ENCODE data around the gene SHROOM2. TPM values are rescaled to one million over a fixed set of nuclear protein-coding genes. Genes with fewer than 3 reads are reported as not detected.
A peak's percentile ranks its signal among the peaks of the same experiment; 100 is the strongest.

Gene SHROOM2
- total and polyA plus RNA-seq, 2 of the 4 experiments (the other 2 are of a cell fraction) = 8.1 to 14.2 TPM

DNA sequence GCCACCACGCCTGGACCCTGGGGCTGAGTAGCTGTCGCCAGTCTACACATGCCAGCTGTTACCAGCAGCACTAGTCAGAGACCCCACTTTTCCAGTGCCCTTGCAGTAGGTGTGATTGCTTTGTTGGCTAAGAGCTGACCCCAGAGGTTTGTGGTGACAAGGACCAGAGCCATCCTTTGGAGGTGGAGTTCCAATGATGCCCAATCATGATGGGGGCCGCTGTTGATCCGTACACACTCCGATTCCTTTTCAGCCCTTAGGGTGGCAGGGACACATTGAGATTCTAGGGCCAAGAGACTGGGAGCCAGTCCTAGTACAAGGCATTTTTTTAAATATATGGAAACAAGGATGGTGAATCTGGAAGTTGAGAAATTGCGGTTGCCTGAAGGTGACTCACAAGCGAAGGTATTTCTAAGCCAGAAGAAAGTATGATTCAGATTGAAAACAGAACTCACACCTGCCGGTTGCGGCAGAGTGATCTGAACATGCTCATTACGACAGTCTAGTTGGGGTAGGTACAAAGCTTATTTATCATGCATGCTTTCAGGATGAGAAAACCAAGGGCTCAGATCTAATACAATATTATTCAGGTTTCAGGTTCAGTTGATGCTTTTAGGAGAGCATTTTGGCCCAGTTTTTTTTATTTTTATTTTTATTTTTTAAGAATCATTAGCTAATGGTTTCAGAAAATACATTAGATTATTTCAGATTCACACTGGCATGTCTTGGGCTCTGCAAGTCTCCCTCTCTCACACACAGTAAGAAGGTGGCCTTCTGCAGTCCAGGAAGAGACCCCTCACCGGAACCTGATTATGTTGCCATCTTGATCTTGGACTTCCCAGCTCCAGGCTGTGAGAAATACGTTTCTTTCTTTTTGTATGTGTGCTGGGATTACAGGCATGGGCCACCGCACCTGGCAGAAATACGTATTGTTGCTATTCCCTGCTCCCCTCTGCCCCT lies 43.4 kb downstream of the SHROOM2 start:
- POLR2A ChIA-PET (ENCODE audit: unreplicated experiment) = no interaction called here
- H3K79me1 ChIP-seq (ENCODE audit: low read depth in 1 of 2, low read length in 2 of 2) = no peaks in the 10 kb centered on the region
- 0 out of 2 replicates have a peak overlapping the region, but pooled peaks have one; percentile 12 for H2BK20ac ChIP-seq (ENCODE audit: low read depth, low read length)
- H3K27me3 ChIP-seq (ENCODE audit: control insufficient read depth, insufficient read depth, low read length) = no peaks in the 10 kb centered on the region
- no peaks in the 10 kb centered on the region for H3K36me3 ChIP-seq (ENCODE audit: control insufficient read depth, insufficient read depth, low read length)
- ATAC-seq (ENCODE audit: low read depth) (peak; percentile 33; the same call in 1 of the 2 replicates), DNase-seq (peak; percentile 82)
- BruUV-seq (replicated peaks) = no TSS peak
- H3K14ac ChIP-seq (replicated peaks; ENCODE audit: low read depth, low read length) = no peak overlapping the region
- H3K56ac ChIP-seq (ENCODE audit: extremely low read depth, insufficient read depth, low read length) = no peak overlapping the region
- no peak overlapping the region for H2BK120ac ChIP-seq (ENCODE audit: low read depth, low read length)
- H4K91ac ChIP-seq (ENCODE audit: insufficient read depth, low read depth, low read length) = no peak overlapping the region
- no peak overlapping the region for H3K4ac ChIP-seq (ENCODE audit: low read depth, low read length)
- H4K20me1 ChIP-seq (ENCODE audit: insufficient read depth, low read length) = no peaks in the 10 kb centered on the region
- H3K4me1 ChIP-seq (ENCODE audit: control insufficient read depth, insufficient read depth, low read length) = peaks cover 9% of the 10 kb centered on the region; the same call in 1 of the 2 replicates
- no peak overlapping the region; the same call in 1 of the 2 replicates for H2AK5ac ChIP-seq (ENCODE audit: low read depth, low read length)
- no peak overlapping the region for H2AK9ac ChIP-seq (replicated peaks; ENCODE audit: low read depth, low read length, poor library complexity)
- no peak overlapping the region for H2AFZ ChIP-seq (replicated peaks; ENCODE audit: low read length, poor library complexity)
- intact Hi-C loops (cut with micrococcal nuclease) (no loop called here), in situ Hi-C loops (cut with MboI; ENCODE audit: low sequenced_read_pairs) (no loop called here), dilution Hi-C loops (cut with HindIII; ENCODE audit: low sequenced_read_pairs, unreplicated experiment) (no loop called here)
- no peaks in the 10 kb centered on the region for H3K9me1 ChIP-seq (ENCODE audit: insufficient read depth, low read length)
- no peak overlapping the region for H2BK15ac ChIP-seq (ENCODE audit: low read depth, low read length)
- no peak overlapping the region for H3K4me2 ChIP-seq (ENCODE audit: low read depth, low read length)
- H3K4me3 ChIP-seq (ENCODE audit: insufficient read depth, low read depth, low read length) = no peak overlapping the region
- TF ChIP-seq POLR2A (IDR thresholded peaks at IDR 0.05; ENCODE audit: low read depth, low read length) = no peak
- TF ChIP-seq SMC3 (IDR thresholded peaks at IDR 0.05; ENCODE audit: low read depth, low read length) = no peak
- no peak for TF ChIP-seq MAFK (IDR thresholded peaks at IDR 0.05; ENCODE audit: low read depth, low read length)
- peak; percentile 51; the same call in 1 of the 2 replicates for TF ChIP-seq CEBPB (IDR thresholded peaks at IDR 0.05; ENCODE audit: low read depth, low read length)
- TF ChIP-seq, protein P1, sequence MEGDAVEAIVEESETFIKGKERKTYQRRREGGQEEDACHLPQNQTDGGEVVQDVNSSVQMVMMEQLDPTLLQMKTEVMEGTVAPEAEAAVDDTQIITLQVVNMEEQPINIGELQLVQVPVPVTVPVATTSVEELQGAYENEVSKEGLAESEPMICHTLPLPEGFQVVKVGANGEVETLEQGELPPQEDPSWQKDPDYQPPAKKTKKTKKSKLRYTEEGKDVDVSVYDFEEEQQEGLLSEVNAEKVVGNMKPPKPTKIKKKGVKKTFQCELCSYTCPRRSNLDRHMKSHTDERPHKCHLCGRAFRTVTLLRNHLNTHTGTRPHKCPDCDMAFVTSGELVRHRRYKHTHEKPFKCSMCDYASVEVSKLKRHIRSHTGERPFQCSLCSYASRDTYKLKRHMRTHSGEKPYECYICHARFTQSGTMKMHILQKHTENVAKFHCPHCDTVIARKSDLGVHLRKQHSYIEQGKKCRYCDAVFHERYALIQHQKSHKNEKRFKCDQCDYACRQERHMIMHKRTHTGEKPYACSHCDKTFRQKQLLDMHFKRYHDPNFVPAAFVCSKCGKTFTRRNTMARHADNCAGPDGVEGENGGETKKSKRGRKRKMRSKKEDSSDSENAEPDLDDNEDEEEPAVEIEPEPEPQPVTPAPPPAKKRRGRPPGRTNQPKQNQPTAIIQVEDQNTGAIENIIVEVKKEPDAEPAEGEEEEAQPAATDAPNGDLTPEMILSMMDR (conservative IDR thresholded peaks at IDR 0.05; ENCODE audit: low read depth, low read length) = no peak
- TF ChIP-seq MXI1 (IDR thresholded peaks at IDR 0.05; ENCODE audit: borderline replicate concordance, low read depth, low read length) = no peak
- TF ChIP-seq RAD21 (IDR thresholded peaks at IDR 0.05; ENCODE audit: low read length) = no peak
- TF ChIP-seq, protein P2, sequence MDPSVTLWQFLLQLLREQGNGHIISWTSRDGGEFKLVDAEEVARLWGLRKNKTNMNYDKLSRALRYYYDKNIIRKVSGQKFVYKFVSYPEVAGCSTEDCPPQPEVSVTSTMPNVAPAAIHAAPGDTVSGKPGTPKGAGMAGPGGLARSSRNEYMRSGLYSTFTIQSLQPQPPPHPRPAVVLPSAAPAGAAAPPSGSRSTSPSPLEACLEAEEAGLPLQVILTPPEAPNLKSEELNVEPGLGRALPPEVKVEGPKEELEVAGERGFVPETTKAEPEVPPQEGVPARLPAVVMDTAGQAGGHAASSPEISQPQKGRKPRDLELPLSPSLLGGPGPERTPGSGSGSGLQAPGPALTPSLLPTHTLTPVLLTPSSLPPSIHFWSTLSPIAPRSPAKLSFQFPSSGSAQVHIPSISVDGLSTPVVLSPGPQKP (IDR thresholded peaks at IDR 0.05; ENCODE audit: borderline replicate concordance, low read depth, low read length) = no peak
- TF ChIP-seq NFE2L2 (IDR thresholded peaks at IDR 0.05; ENCODE audit: low read depth, low read length) = no peak
- TF ChIP-seq FOS (IDR thresholded peaks at IDR 0.05; ENCODE audit: low read depth, low read length) = 0 out of 2 replicates have a peak, but pooled peaks have one; percentile 3
- no peak for TF ChIP-seq MAZ (IDR thresholded peaks at IDR 0.05; ENCODE audit: borderline replicate concordance, low read depth, low read length)
- TF ChIP-seq, protein P3, sequence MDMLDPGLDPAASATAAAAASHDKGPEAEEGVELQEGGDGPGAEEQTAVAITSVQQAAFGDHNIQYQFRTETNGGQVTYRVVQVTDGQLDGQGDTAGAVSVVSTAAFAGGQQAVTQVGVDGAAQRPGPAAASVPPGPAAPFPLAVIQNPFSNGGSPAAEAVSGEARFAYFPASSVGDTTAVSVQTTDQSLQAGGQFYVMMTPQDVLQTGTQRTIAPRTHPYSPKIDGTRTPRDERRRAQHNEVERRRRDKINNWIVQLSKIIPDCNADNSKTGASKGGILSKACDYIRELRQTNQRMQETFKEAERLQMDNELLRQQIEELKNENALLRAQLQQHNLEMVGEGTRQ (IDR thresholded peaks at IDR 0.05; ENCODE audit: low read depth, low read length) = no peak
- no peak for TF ChIP-seq RCOR1 (IDR thresholded peaks at IDR 0.05; ENCODE audit: insufficient replicate concordance, low read length)
- CTCF ChIA-PET = no interaction called here
- no peak overlapping the region for H3K27ac ChIP-seq (ENCODE audit: insufficient read depth, low read length)
- no peak overlapping the region for H4K5ac ChIP-seq (ENCODE audit: low read depth, low read length)
- no peak overlapping the region for H2BK5ac ChIP-seq (ENCODE audit: low read depth, low read length, poor library complexity, severe bottlenecking)
- H3K23ac ChIP-seq (ENCODE audit: low read depth, low read length) = no peak overlapping the region
- no peak overlapping the region for H4K8ac ChIP-seq (ENCODE audit: low read depth in 2 of 2, low read length in 2 of 2)
- no peak overlapping the region for H3K9ac ChIP-seq (ENCODE audit: low read depth, low read length)
- H3K9me3 ChIP-seq (ENCODE audit: control insufficient read depth, insufficient read depth, low read length) = peaks cover 2% of the 10 kb centered on the region
- H3K18ac ChIP-seq (ENCODE audit: low read depth, low read length) = no peak overlapping the region
- WGBS, 2 experiments (ENCODE audit: extremely low coverage in 2 of 2, insufficient read length in 1 of 2) = 65% methylated on average over 4 of the region's 14 CpGs; no CpG with 5 or more reads in 1 of the 2 experiments
